GM12878 (cell line): ENCODE data around the gene CDK5R2. TPM values are rescaled to one million over a fixed set of nuclear protein-coding genes. Genes with fewer than 3 reads are reported as not detected.

Source experiments
- ATAC-seq: fragments of 200-7000 bp; cut with Tn5 transposase; 3 replicates; pipeline ENCODE4 v1.9.1; 2020; ENCODE audit warnings: mild to moderate bottlenecking, moderate library complexity
- BruUV-seq: library from RNA; stranded (reverse); fragments of 400-500 nt; replicated peaks from 2 replicates; lab custom pipeline; 2021; lab: Mats Ljungman, UMichigan
- CTCF ChIA-PET: fragments of 300-600 bp; sonication (Branson Sonifier 250); formaldehyde crosslinking; extraction: SDS; loops from one replicate; lab custom pipeline; 2021; ENCODE audit warnings: inconsistent platforms; lab: Yijun Ruan, JAX
- POLR2A ChIA-PET: fragments of 350-600 bp; formaldehyde crosslinking; extraction: SDS; loops from one replicate; lab custom pipeline; 2021; ENCODE audit warnings: inconsistent platforms; lab: Charles Lee
- RAD21 ChIA-PET: fragments of 300-600 bp; sonication (Branson Sonifier 250); formaldehyde crosslinking; loops from one replicate; lab custom pipeline; 2023; ENCODE audit warnings: antibody characterized with exemption; ENCODE audit not compliant: unreplicated experiment; lab: Charles Lee
- SMC1A ChIA-PET: fragments of 300-600 bp; sonication (Branson Sonifier 250); formaldehyde crosslinking; loops from one replicate; lab custom pipeline; 2023; ENCODE audit not compliant: unreplicated experiment, uncharacterized antibody; lab: Charles Lee
- DNase-seq: peaks from one replicate; pipeline ENCODE4 v3.0.0-alpha.2; 2011; ENCODE audit warnings: low read depth, low spot score
- FAIRE-seq: peaks from 3 replicates; lab custom pipeline; 2011; peaks lifted over from hg19 to GRCh38; lab: Jason Lieb, UNC
- H2AFZ ChIP-seq: 2 replicates; pipeline ENCODE4 v1.6.0; 2011; ENCODE audit warnings: low read depth, low read length, control low read depth; ENCODE audit not compliant: control insufficient read depth
- H3K27ac ChIP-seq: 2 replicates; pipeline ENCODE4 v1.5.1; 2011; ENCODE audit warnings: control low read depth; ENCODE audit not compliant: control insufficient read depth, insufficient read depth
- H3K27me3 ChIP-seq, 2 experiments: replicated peaks in 1 of 2; 2 replicates each; pipeline versions ENCODE4 v1.6.0 to v1.6.1; 2011; ENCODE audit warnings: low read length in 1 of 2; ENCODE audit not compliant: control insufficient read depth in 2 of 2, insufficient read depth in 2 of 2
- H3K36me3 ChIP-seq, 2 experiments: 2 replicates each; pipeline ENCODE4 v1.5.1; 2011; ENCODE audit warnings: low read length in 1 of 2; ENCODE audit not compliant: control insufficient read depth in 2 of 2, insufficient read depth in 2 of 2
- H3K4me1 ChIP-seq: 2 replicates; pipeline ENCODE4 v1.6.1; 2011; ENCODE audit warnings: mild to moderate bottlenecking, low read length, moderate library complexity, mixed read lengths; ENCODE audit not compliant: control insufficient read depth, insufficient read depth
- H3K4me2 ChIP-seq: 2 replicates; pipeline ENCODE4 v1.6.0; 2011; ENCODE audit warnings: control low read depth; ENCODE audit not compliant: control insufficient read depth, insufficient read depth
- H3K4me3 ChIP-seq: fragments of 200-600 bp; sonication (generic); 2 replicates; pipeline ENCODE4 v1.5.1; 2016
- H3K79me2 ChIP-seq: 2 replicates; pipeline ENCODE4 v1.6.0; 2011; ENCODE audit warnings: low read length; ENCODE audit not compliant: control insufficient read depth, insufficient read depth
- H3K9ac ChIP-seq: 2 replicates; pipeline ENCODE4 v1.8.0; 2011; ENCODE audit warnings: low read length, control low read depth, mixed read lengths; ENCODE audit not compliant: control insufficient read depth, insufficient read depth
- H3K9me3 ChIP-seq: replicated peaks from 3 replicates; pipeline ENCODE4 v1.5.1; 2011; ENCODE audit warnings: mild to moderate bottlenecking, low read length; ENCODE audit not compliant: control insufficient read depth, insufficient read depth
- H4K20me1 ChIP-seq: 2 replicates; pipeline ENCODE4 v1.6.0; 2011; ENCODE audit not compliant: control insufficient read depth, insufficient read depth
- ATF7 ChIP-seq: fragments of 450-650 bp; IDR thresholded peaks from 2 replicates; pipeline ENCODE4 v1.6.1; 2016; ENCODE audit warnings: low read depth, mild to moderate bottlenecking
- SUZ12 ChIP-seq: fragments of 200-600 bp; sonication (generic); IDR thresholded peaks from one replicate; pipeline ENCODE4 v1.6.1; 2018; ENCODE audit warnings: antibody characterized with exemption, mild to moderate bottlenecking; ENCODE audit not compliant: unreplicated experiment
- TAF1 ChIP-seq: IDR thresholded peaks from 2 replicates; pipeline ENCODE4 v1.6.1; 2011; ENCODE audit warnings: mild to moderate bottlenecking, low read depth, low read length, borderline replicate concordance
- ZBTB40 ChIP-seq: fragments of 450-650 bp; IDR thresholded peaks from 2 replicates; pipeline ENCODE4 v1.6.1; 2016; ENCODE audit warnings: mild to moderate bottlenecking, moderate library complexity, borderline replicate concordance
- ZNF384 ChIP-seq: IDR thresholded peaks from 2 replicates; pipeline ENCODE4 v1.6.1; 2012; ENCODE audit warnings: low read depth, mild to moderate bottlenecking, low read length, improper control_type of control experiment, borderline replicate concordance
- WGBS: methylation state at CpG from one replicate; pipeline ENCODE4 v1.1.6; 2016; ENCODE audit warnings: low lambda C conversion rate; ENCODE audit not compliant: insufficient replicate concordance, insufficient coverage; ENCODE audit errors: missing lambda C conversion rate; 5-methylcytosine and 5-hydroxymethylcytosine counted together
- in situ Hi-C: fragments of 300-500 bp; cut with MboI; formaldehyde crosslinking; loops from 9 replicates; pipeline ENCODE4 v1.14.3; 2018; ENCODE audit warnings: mixed read lengths
- intact Hi-C: fragments of 100-400 bp; cut with micrococcal nuclease; formaldehyde crosslinking; loops from one replicate; pipeline ENCODE4 v1.14.2; 2022; ENCODE audit not compliant: unreplicated experiment
- polyA plus RNA-seq, 11 experiments: library from polyadenylated mRNA; depleted of rRNA in 4 of 11; unstranded in 6 of 11; stranded (reverse) in 5 of 11; fragments of >200 nt; fragmentation: Nextera tagmentation in 4 of 11; fragmentation: Illumina TruSeq in 1 of 11; extraction: Ambion mirVana in 4 of 11; extraction: Trizol in 1 of 11; gene quantifications; 1 replicate in 1 of 11; 2 replicates in 10 of 11; pipeline versions ENCODE4 v1.2.1 to v1.2.3, GENCODE V29; 2011 to 2016; ENCODE audit warnings: inconsistent platforms in 2 of 11, missing spikeins in 2 of 11, low read depth in 1 of 11
- total RNA-seq, 4 experiments: library from RNA; depleted of rRNA in 3 of 4; stranded (reverse); fragments of >200 nt in 3 of 4; fragmentation: Illumina TruSeq in 1 of 4; extraction: Trizol in 1 of 4; gene quantifications; 2 replicates each; pipeline versions ENCODE4 v1.2.1 to v1.2.3, GENCODE V29; 2013 to 2021

CDK5R2 gene
- total and polyA plus RNA-seq, 10 of the 15 experiments (the other 5 are each of a cell fraction or from before 2014, with no cell fraction given) = not detected

DNA sequence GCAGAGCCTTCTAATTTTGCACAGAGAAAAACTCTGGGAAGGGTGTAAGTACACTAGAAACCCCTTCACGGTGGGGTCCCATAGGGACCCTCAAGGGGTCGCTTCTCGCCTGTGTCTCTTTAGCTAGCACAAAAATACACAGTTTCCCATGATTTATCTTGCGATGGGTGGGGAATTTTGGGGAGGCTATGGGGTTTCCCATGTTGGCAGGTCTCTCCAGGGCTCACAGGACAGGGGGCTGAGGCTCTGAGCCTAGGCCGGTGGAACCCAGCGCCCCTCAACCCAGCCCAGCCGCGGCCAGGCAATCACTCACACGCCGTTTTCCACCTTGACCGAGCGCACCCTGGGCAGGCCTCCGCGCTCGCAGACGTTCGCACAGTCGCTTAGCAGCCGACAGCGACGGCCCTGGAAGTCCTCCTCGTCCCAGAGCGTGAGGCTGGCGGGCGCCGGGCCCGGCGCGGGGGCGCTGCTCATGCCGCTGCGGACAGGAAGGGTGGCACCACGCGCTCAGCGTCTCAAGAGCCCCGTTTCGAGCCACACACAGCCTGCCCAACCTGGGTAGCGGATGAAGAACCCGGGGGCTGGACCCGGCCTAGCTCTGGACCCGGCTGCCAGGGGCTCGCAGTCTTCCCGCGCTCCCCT is 33.4 kb downstream of the CDK5R2 start (continued):
- TF ChIP-seq TAF1 (no peak), ATF7 (no peak)

- POLR2A ChIA-PET = no interaction called here
- in situ Hi-C loops = no loop called here
- peak; percentile 60 for TF ChIP-seq SUZ12
- TF ChIP-seq ZBTB40 = no peak
- TF ChIP-seq ZNF384 = no peak
- TF ChIP-seq, all 136 proteins: peak for 1
- Histone ChIP-seq H3K27ac (no peak within 1 kb of the TSS), H3K36me3 (no peaks in the 10 kb centered on the region), H3K4me2 (no peak within 1 kb of the TSS), H3K9me3 (no peaks in the 10 kb centered on the region), H3K79me2 (no peaks in the 10 kb centered on the region), H3K9ac (no peak within 1 kb of the TSS), H3K4me1 (no peaks in the 10 kb centered on the region), H3K4me3 (no peak within 1 kb of the TSS), H2AFZ (no peak within 1 kb of the TSS), H4K20me1 (peaks cover 3% of the 10 kb centered on the region; the same call in 1 of the 2 replicates), H3K27me3 (peaks cover 19 to 27% of the 10 kb centered on the region in 2 experiments; a peak in 3 of 4 replicates)
- FAIRE-seq (no peak), ATAC-seq (no peak), DNase-seq (no peak)
- ChIA-PET CTCF (interaction anchor here (0.6 to 3.3 kb wide), 5 partner anchors 16 to 336 kb away, joined by 4 to 13 read pairs (median 5); no protein-coding TSS in a partner anchor), SMC1A (no interaction called here), RAD21 (interaction anchor here (1.5 to 1.8 kb wide), 2 partner anchors 36 to 117 kb away, joined by 3 to 10 read pairs; no protein-coding TSS in a partner anchor)
- intact Hi-C loops = no loop called here
- 28% methylated on average over 59 of the region's 88 CpGs for WGBS
- no TSS peak for BruUV-seq
Observed at GRCh38 chr2:218993345-218994315, 34.2 kb downstream of the CDK5R2 start, which contains the start of gene CRYBA2. Gene CRYBA2, minus strand, starts transcription at chr2:218993422. Its CDS starts 246 bp downstream, at chr2:218993176.
